Progenitor cell of endocrine pancreas (in vitro differentiated cells): ENCODE results near the gene ANXA2. TPM values are rescaled to one million over a fixed set of nuclear protein-coding genes. Genes with fewer than 3 reads are reported as not detected.

ENCODE experiments used
- DNase-seq: peaks from one replicate; pipeline ENCODE4 v3.0.0; 2021; ENCODE audit warnings: low spot score; ENCODE audit not compliant: unreplicated experiment
- H3K27ac Mint-ChIP-seq: 2 replicates; pipeline ENCODE4 v1.8.0; 2021; ENCODE audit warnings: mild to moderate bottlenecking, moderate library complexity, mixed read lengths
- H3K27me3 Mint-ChIP-seq: 2 replicates; pipeline ENCODE4 v1.8.0; 2021; ENCODE audit warnings: mixed read lengths
- H3K36me3 Mint-ChIP-seq: 2 replicates; pipeline ENCODE4 v1.8.0; 2022; ENCODE audit warnings: mixed read lengths; ENCODE audit not compliant: insufficient read depth
- H3K4me1 Mint-ChIP-seq: 2 replicates; pipeline ENCODE4 v1.8.0; 2021; ENCODE audit warnings: low read depth, mixed read lengths
- H3K4me3 Mint-ChIP-seq: 2 replicates; pipeline ENCODE4 v1.8.0; 2021; ENCODE audit warnings: low read depth, mild to moderate bottlenecking, moderate library complexity, mixed read lengths
- H3K9me3 Mint-ChIP-seq: 2 replicates; pipeline ENCODE4 v1.8.0; 2021; ENCODE audit warnings: low read depth, mixed read lengths
- total RNA-seq: library from RNA; stranded (reverse); gene quantifications from 2 replicates; pipeline ENCODE4 v1.2.1, GENCODE V29; 2021
- TF ChIP-seq, protein P1 (sequence below): fragments of 200-600 bp; sonication (generic); IDR thresholded peaks from one replicate; pipeline ENCODE4 v1.5.0; 2021; ENCODE audit warnings: antibody characterized with exemption, mild to moderate bottlenecking; ENCODE audit not compliant: unreplicated experiment

Gene ANXA2
- total RNA-seq, 1 donor from 2014 or later = 311 TPM

- peak overlapping the region; percentile 5 for H3K27ac Mint-ChIP-seq
- no peaks in the 10 kb centered on the region for H3K27me3 Mint-ChIP-seq
- H3K4me3 Mint-ChIP-seq = no peak overlapping the region
- H3K36me3 Mint-ChIP-seq = peaks cover 19% of the 10 kb centered on the region
- peaks cover 5% of the 10 kb centered on the region for H3K9me3 Mint-ChIP-seq
- DNase-seq = no peak
- peaks cover 55% of the 10 kb centered on the region for H3K4me1 Mint-ChIP-seq
- TF ChIP-seq, protein P1, sequence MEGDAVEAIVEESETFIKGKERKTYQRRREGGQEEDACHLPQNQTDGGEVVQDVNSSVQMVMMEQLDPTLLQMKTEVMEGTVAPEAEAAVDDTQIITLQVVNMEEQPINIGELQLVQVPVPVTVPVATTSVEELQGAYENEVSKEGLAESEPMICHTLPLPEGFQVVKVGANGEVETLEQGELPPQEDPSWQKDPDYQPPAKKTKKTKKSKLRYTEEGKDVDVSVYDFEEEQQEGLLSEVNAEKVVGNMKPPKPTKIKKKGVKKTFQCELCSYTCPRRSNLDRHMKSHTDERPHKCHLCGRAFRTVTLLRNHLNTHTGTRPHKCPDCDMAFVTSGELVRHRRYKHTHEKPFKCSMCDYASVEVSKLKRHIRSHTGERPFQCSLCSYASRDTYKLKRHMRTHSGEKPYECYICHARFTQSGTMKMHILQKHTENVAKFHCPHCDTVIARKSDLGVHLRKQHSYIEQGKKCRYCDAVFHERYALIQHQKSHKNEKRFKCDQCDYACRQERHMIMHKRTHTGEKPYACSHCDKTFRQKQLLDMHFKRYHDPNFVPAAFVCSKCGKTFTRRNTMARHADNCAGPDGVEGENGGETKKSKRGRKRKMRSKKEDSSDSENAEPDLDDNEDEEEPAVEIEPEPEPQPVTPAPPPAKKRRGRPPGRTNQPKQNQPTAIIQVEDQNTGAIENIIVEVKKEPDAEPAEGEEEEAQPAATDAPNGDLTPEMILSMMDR = no peak
These were observed 8.3 kb downstream of the ANXA2 start for GRCh38 chr15:60389261-60390077.

- H3K9me3 Mint-ChIP-seq = peaks cover 5% of the 10 kb centered on the region
- H3K4me3 Mint-ChIP-seq = no peak overlapping the region
- DNase-seq = no peak
- H3K27ac Mint-ChIP-seq = no peak overlapping the region
- H3K36me3 Mint-ChIP-seq = peaks cover 28% of the 10 kb centered on the region
- TF ChIP-seq, protein P1 = no peak
- H3K4me1 Mint-ChIP-seq = peaks cover 35% of the 10 kb centered on the region
- no peaks in the 10 kb centered on the region for H3K27me3 Mint-ChIP-seq
These were observed 10.5 kb downstream of the ANXA2 start for GRCh38 chr15:60387321-60387720.

DNA sequence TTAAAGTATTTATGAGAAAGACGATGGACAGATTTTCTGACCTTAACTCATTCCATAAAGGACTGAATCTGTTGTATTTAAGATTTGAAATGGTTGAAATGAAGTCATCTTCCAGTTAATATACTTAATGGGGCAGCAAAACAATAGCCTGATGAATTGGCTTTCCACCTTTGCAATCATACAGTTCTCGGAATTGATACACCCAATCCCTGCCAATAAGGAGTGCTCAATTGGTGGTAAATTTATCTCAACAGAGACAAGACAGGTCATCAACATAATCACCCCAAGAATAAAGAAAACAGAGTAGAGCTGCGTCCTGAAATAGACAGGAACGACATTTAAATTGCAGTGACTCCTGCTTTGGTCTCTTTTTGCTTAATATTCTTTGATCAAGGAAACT lies 11.2 kb downstream of the ANXA2 start:
- Mint-ChIP-seq H3K4me1 (peaks cover 30% of the 10 kb centered on the region), H3K36me3 (peaks cover 28% of the 10 kb centered on the region), H3K27ac (peak overlapping the region; percentile 13)

DNA sequence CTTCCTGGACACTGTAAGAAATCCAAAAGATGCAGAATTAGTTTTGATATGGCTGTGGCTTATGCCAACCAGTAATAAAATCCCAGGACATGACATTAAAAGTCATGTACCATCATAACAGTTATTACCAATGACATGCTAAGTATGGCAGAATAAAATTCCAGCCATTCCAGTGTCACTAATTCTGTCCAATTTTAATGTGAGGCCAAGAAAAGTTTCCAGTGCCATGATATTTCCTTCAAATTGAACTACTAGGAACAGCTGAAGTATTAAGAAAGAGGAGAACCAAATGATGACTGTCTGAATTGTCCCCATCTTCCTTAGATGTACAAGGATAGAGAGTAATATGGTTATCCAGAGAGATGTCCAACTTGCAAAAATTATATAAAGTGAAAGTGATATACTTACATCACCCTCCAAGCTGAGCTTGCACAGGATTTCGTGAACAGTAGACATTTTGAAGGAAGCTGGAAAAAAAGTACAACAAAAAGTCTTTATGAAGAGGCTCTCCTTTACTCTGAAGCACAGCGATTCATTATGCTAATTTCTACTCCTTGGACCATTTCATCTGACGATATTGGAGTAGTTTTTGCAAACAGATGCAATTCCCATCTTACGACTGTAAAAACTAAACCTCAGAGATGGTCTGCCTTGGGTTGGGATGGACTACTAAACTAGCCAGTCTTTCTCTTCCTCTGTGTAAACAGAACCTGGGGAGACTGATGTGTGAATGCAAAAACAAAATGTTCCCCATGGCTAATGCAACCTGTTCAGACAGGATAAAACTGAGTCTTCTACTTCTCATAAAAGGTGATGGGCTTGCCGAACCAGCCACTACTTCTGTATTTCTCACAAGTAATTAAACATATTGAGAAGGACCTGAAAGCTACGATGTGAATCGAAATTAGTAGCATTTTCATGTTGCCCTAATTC lies 11.9 kb downstream of the ANXA2 start:
- DNase-seq = no peak
- Mint-ChIP-seq H3K9me3 (peaks cover 5% of the 10 kb centered on the region), H3K4me3 (no peak overlapping the region), H3K27ac (no peak overlapping the region), H3K36me3 (peaks cover 32% of the 10 kb centered on the region), H3K27me3 (no peaks in the 10 kb centered on the region), H3K4me1 (peaks cover 23% of the 10 kb centered on the region)
- TF ChIP-seq, protein P1 = no peak

More for the DNA sequence above, 11.2 kb downstream of the ANXA2 start:
- no peak for DNase-seq
- Mint-ChIP-seq H3K9me3 (peaks cover 5% of the 10 kb centered on the region), H3K4me3 (no peak overlapping the region), H3K27me3 (no peaks in the 10 kb centered on the region)
- TF ChIP-seq, protein P1 = no peak

DNA sequence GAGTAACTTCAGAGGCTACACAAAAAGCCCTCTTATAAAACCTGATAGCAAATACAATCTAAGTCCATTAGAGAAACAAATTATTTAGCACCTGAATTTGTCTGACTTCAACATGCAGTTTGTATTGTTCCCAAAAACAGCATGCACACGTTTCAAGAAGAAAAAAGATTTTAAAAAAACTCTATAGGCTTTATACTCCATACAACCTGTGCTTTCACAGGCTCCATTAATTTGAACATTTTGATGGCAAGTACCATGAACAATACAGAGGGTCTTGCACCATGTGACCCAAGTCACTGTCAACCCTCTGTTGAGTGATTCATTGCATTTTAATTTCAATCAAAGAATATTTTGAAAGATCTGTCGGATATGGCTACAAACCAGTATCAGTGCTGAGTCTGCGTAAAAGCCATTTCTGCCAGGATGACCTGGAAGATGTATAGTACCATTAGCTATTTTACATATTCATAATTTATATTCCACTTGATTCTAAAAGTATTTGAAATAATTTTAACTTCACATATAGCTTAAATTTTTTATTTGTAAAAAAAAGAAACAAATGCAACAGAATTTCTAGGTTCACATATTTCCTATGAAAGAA lies 13.2 kb downstream of the ANXA2 start:
- peaks cover 38% of the 10 kb centered on the region for H3K36me3 Mint-ChIP-seq
- H3K4me3 Mint-ChIP-seq = no peak overlapping the region
- TF ChIP-seq, protein P1 = no peak
- peaks cover 20% of the 10 kb centered on the region for H3K4me1 Mint-ChIP-seq
- no peaks in the 10 kb centered on the region for H3K27me3 Mint-ChIP-seq
- no peak overlapping the region for H3K27ac Mint-ChIP-seq
- peaks cover 5% of the 10 kb centered on the region for H3K9me3 Mint-ChIP-seq
- DNase-seq = no peak
